Measurements from ENCODE around the gene POLK.

Gene POLK

DNA sequence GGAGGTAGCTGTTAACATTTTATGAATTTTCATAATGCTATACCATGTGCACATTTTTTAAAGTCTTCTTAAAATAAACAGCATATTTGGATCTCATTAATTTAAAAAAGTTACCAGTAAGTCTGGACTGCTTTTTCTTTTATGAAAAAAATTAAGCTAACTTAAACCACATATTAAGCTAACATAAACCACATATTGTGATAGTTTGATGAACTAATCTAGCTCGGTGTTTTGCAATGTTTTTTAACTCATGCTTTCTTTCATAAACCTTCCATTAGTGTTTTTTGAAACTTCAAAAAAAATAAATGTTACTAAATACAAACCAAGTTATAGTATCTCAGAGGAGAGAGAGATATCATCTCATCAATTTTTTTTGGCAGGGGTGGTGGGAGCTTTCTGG lies 26.5 kb downstream of the POLK start:
- in situ Hi-C loops (cut with MboI; ENCODE audit: low pct_unique_long_range_greater_than_20kb, low sequenced_read_pairs, unreplicated experiment): no loop called here
- DNase-seq (ENCODE audit: low spot score): no peak
- TF ChIP-seq, protein P1, sequence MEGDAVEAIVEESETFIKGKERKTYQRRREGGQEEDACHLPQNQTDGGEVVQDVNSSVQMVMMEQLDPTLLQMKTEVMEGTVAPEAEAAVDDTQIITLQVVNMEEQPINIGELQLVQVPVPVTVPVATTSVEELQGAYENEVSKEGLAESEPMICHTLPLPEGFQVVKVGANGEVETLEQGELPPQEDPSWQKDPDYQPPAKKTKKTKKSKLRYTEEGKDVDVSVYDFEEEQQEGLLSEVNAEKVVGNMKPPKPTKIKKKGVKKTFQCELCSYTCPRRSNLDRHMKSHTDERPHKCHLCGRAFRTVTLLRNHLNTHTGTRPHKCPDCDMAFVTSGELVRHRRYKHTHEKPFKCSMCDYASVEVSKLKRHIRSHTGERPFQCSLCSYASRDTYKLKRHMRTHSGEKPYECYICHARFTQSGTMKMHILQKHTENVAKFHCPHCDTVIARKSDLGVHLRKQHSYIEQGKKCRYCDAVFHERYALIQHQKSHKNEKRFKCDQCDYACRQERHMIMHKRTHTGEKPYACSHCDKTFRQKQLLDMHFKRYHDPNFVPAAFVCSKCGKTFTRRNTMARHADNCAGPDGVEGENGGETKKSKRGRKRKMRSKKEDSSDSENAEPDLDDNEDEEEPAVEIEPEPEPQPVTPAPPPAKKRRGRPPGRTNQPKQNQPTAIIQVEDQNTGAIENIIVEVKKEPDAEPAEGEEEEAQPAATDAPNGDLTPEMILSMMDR (IDR thresholded peaks at IDR 0.05; ENCODE audit: extremely low read depth, insufficient read depth, missing control alignments): no peak

DNA sequence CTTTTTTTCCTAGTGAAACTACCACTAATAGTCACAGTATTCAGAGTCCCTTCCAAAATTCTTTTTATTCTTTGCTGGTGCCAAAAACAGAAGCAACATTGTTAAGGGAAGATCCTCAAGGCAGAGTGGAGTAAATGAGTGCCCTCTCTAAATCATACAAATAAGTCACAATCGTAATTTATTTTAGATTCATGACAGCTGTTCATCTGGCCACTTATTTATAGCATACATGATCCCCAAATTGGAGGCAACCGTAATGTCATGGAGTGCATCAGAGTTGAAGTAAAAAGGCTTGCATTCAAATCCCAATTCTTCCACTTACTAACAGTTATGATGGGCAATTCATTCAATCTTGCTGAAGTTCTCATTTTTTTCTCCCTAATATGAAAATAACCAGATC lies 33.4 kb downstream of the POLK start:
- in situ Hi-C loops (cut with MboI; ENCODE audit: low pct_unique_long_range_greater_than_20kb, low sequenced_read_pairs, unreplicated experiment): no loop called here
- DNase-seq (ENCODE audit: low spot score): no peak
- TF ChIP-seq, protein P1 (IDR thresholded peaks at IDR 0.05; ENCODE audit: extremely low read depth, insufficient read depth, missing control alignments): no peak

DNA sequence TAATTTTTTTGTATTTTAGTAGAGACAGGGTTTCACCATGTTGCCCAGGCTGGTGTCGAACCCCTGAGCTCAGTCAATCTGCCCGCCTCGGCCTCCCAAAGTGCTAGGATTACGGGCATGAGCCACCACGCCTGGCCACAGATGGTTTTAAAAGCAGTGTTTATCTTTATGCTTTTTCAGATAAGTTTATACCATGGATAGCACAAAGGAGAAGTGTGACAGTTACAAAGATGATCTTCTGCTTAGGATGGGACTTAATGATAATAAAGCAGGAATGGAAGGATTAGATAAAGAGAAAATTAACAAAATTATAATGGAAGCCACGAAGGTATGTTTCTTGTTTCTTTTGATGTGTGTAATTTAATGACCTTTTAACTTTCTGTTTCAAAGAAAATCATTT lies 35.1 kb downstream of the POLK start:
- no peak for DNase-seq (ENCODE audit: low spot score)
- in situ Hi-C loops (cut with MboI; ENCODE audit: low pct_unique_long_range_greater_than_20kb, low sequenced_read_pairs, unreplicated experiment): no loop called here
- TF ChIP-seq, protein P1 (IDR thresholded peaks at IDR 0.05; ENCODE audit: extremely low read depth, insufficient read depth, missing control alignments): no peak

DNA sequence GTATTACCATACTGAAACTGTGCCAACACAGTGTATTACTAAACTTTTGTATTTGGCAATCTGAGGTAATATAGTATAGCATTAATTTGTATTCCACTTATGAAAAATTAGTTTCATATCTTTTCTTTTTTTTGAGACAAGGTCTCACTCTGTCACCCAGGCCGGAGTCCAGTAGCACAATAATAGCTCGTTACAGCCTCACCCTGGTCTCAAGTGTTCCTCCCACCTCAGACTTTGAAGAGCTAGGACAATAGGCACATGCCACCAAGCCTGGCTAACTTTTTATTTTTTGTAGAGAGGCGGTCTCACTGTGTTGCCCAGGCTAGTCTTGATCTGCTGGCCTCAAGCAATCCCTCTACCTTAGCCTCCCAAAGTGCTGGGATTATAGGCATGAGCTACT lies 36.1 kb downstream of the POLK start:
- no peak for DNase-seq (ENCODE audit: low spot score)
- in situ Hi-C loops (cut with MboI; ENCODE audit: low pct_unique_long_range_greater_than_20kb, low sequenced_read_pairs, unreplicated experiment): no loop called here
- TF ChIP-seq, protein P1 (IDR thresholded peaks at IDR 0.05; ENCODE audit: extremely low read depth, insufficient read depth, missing control alignments): no peak

DNA sequence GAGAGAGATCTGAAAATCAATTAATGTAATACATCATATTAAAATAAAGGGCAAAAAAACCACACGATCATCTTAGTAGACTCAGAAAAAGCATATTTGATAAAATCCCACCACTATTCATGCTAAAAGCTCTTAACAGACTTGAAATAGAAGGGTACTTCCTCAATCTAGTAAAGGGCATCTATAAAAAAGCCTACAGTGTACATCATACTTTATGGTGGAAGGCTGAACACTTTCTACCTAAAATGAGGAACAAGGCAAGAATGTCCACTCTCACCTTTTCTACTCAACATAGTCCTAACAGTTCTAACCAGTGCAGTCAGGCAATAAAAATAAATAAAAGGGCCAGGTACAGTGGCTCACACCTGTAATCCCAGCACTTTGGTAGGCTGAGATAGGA lies 38.9 kb downstream of the POLK start:
- no peak for DNase-seq (ENCODE audit: low spot score)
- in situ Hi-C loops (cut with MboI; ENCODE audit: low pct_unique_long_range_greater_than_20kb, low sequenced_read_pairs, unreplicated experiment): no loop called here
- TF ChIP-seq, protein P1 (IDR thresholded peaks at IDR 0.05; ENCODE audit: extremely low read depth, insufficient read depth, missing control alignments): no peak

DNA sequence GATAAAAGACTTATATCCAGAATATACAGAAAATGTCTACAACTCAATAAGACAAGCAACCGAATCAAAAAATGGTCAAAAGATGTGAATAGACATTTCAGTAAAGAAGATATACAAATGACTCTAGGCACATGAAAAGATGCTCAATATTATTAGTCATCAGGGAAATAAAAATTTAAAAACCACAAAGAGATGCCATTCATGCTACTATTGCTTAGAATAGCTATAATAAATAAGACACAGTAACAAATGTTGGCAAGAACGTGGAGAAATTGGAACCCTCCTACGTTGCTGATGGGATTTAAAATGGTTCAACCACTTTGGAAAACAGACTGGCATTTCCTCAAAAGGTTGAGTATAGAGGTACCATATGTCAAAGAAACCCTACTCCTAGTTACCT lies 39.8 kb downstream of the POLK start:
- DNase-seq (ENCODE audit: low spot score): no peak
- in situ Hi-C loops (cut with MboI; ENCODE audit: low pct_unique_long_range_greater_than_20kb, low sequenced_read_pairs, unreplicated experiment): no loop called here
- TF ChIP-seq, protein P1 (IDR thresholded peaks at IDR 0.05; ENCODE audit: extremely low read depth, insufficient read depth, missing control alignments): no peak

DNA sequence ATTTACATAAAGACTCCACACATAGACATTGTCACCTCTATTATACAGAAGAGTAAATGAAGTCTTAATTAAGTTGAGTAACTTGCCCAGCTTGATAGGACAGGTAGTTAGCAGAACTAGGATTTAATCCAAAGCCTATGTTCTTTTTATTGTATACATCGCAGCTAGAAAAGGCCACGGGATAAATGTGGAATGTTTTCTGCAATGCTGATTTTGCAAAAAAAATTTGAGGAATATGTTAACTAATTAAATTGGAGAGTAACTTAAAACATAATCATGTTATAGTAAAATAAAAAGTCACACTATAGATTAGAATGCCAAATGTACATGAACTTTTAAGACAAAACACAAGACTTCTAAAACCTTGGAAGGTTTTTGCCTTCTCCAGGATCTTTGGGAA lies 41.1 kb downstream of the POLK start:
- TF ChIP-seq, protein P1 (IDR thresholded peaks at IDR 0.05; ENCODE audit: extremely low read depth, insufficient read depth, missing control alignments): no peak
- in situ Hi-C loops (cut with MboI; ENCODE audit: low pct_unique_long_range_greater_than_20kb, low sequenced_read_pairs, unreplicated experiment): no loop called here
- DNase-seq (ENCODE audit: low spot score): no peak

All from GM13977 (cell line).